Fibroblast of villous mesenchyme (primary cell): ENCODE results near the gene GATC. TPM values are rescaled to one million over a fixed set of nuclear protein-coding genes. Genes with fewer than 3 reads are reported as not detected.

Experiments used
- DNase-seq: peaks from one replicate; pipeline ENCODE4 v3.0.0-alpha.2; 2010; ENCODE audit warnings: low read depth
- H3K4me3 ChIP-seq: 2 replicates; pipeline ENCODE4 v1.5.1; 2011; ENCODE audit warnings: low read depth, mild to moderate bottlenecking, low read length
- CTCF ChIP-seq: IDR thresholded peaks from 2 replicates; pipeline ENCODE4 v1.5.1; 2012; ENCODE audit warnings: low read depth, mild to moderate bottlenecking, low read length; ENCODE audit not compliant: insufficient read depth
- small RNA-seq: library from RNA; depleted of rRNA; stranded (forward); fragments of <200 nt; gene quantifications from one replicate; pipeline ENCODE3, GENCODE V24; 2012
- total RNA-seq: library from RNA; depleted of rRNA; stranded (reverse); fragments of >200 nt; gene quantifications from 2 replicates; pipeline ENCODE4 v1.2.3, GENCODE V29; 2012

Gene GATC
- total RNA-seq, 1 donor = 20.7 TPM

GRCh38 chr12:120496413-120497340 is 50.4 kb downstream of the GATC start:
- peak overlapping the region; percentile 99 for H3K4me3 ChIP-seq
- TF ChIP-seq CTCF = peak; percentile 9
- DNase-seq = peak; percentile 61

DNA sequence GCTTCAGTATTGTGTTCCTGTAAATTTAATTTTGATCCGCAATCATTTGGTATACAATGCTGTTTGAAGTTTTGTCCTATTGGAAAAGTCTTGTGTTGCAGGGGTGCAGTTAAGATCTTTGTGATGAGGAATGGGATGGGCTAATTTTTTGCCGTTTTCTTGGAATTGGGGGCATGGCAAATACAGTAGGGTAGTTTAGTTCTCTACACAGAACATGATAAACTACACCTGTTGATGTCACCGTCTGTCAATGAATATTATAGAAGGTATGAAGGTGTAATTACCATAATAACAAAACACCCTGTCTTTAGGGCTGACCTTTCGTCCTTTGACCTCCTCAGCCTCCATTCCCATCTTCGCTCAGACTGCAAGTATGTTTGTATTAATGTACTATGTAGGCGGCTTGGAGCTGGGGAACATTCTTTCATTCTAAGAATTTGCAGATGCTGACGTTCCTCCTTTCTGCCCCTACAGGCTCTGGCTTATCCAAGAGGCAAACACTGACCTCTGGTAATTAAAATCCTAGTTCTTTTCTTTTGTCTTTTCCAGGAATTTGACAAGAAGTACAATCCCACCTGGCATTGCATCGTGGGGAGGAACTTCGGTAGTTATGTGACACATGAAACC is 51.4 kb downstream of the GATC start:
- TF ChIP-seq CTCF = no peak
- H3K4me3 ChIP-seq = peak overlapping the region; percentile 99
- peak; percentile 19 for DNase-seq

DNA sequence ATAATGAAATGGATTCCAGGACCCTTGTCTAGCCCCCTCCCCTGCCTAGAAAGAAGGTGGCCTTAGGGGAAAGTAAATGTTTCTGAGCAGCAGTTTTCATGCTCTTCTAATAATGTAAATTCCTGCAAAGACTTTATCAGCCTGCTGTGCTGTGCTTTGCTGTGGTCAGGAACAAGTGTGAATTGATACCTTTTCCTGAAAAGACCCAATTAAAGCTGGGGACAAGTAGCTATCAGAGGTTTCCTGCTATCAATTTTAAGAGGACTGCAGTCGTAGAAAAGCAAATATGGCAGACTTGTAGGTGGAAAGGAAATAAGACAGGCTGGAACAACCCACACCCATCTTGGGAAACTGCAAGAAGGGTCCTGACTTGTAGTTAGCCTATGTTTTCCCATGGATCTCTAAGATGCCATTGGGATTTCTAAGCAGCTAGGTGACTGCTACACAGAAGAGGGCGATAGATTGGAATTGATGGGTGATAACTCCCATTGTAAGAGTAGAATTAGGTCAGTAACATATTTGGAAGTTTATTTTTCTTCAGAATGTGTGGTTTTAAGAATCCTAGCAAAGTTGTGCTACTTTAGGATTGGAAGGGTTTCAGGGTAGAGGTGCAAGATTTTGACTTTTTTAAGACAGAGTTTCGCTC is 52.7 kb downstream of the GATC start:
- no peak for TF ChIP-seq CTCF
- DNase-seq = no peak
- H3K4me3 ChIP-seq = no peak overlapping the region

- no peak for TF ChIP-seq CTCF
- no peak overlapping the region for H3K4me3 ChIP-seq
- peak; percentile 4 for DNase-seq
Observed at GRCh38 chr12:120500581-120500980, 54.3 kb downstream of the GATC start.

DNA sequence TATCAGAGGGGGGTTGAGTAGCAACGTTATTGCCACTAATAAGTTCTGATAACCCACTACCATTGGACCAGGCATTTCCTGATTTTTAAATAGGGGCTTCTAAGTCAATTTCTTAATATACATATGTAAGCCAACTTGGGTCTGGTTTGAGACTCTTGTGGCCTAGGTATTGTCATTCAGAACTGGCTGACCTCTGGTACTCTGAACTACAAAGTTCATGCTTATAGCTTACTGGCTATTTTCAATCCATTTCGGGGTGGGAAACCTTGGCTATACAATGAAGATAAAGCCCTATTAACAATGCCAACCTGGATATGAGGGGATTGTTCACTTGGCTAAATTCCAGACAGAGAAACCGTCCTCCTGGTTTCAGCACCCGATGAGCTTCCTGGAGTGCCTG is 58.3 kb downstream of the GATC start:
- TF ChIP-seq CTCF = no peak
- H3K4me3 ChIP-seq = no peak overlapping the region
- DNase-seq = no peak

GRCh38 chr12:120508537-120508936 is 62.3 kb downstream of the GATC start:
- TF ChIP-seq CTCF = no peak
- no peak overlapping the region for H3K4me3 ChIP-seq
- no peak for DNase-seq

Small RNAs within 50 kb of the gene (small RNA-seq; reads per million reads assigned to genes)
- not detected for gene RF00019

Other genes with a start within 250 kb of the GATC start
- gene RPLP0, start 245.3 kb upstream of the GATC start, total RNA-seq = 1,973 and 2,129 TPM in 2 replicates
- 63.0 and 67.3 TPM in 2 replicates for gene PXN, start 180.7 kb upstream of the GATC start, total RNA-seq
- under 0.01 TPM in 2 replicates for gene RNU4-2, start 154.5 kb upstream of the GATC start, total RNA-seq
- under 0.01 TPM in 2 replicates for gene RNU4-1, start 153.2 kb upstream of the GATC start, total RNA-seq
- 1.3 and 1.6 TPM in 2 replicates for gene SIRT4, start 144.1 kb upstream of the GATC start, total RNA-seq
- not detected in 2 replicates for gene PLA2G1B, start 118.7 kb upstream of the GATC start, total RNA-seq
- gene MSI1, start 77.3 kb upstream of the GATC start, total RNA-seq = not detected in 2 replicates
- gene COX6A1, start 8.3 kb upstream of the GATC start, total RNA-seq = 215 and 306 TPM in 2 replicates
- 18.7 and 30.7 TPM in 2 replicates for gene TRIAP1, start 60 bp upstream of the GATC start, total RNA-seq
- gene SRSF9, start 23.3 kb downstream of the GATC start, total RNA-seq = 148 and 192 TPM in 2 replicates
- 206 and 280 TPM in 2 replicates for gene DYNLL1, start 49.7 kb downstream of the GATC start, total RNA-seq
- gene COQ5, start 82.7 kb downstream of the GATC start, total RNA-seq = 18.4 and 29.8 TPM in 2 replicates
- 127 and 175 TPM in 2 replicates for gene RNF10, start 87.9 kb downstream of the GATC start, total RNA-seq
- gene POP5, start 135.0 kb downstream of the GATC start, total RNA-seq = 35.8 and 40.6 TPM in 2 replicates
- gene CABP1, start 194.2 kb downstream of the GATC start, total RNA-seq = not detected in 2 replicates
- gene MLEC, start 240.7 kb downstream of the GATC start, total RNA-seq = 126 and 224 TPM in 2 replicates